SU-DHL-6 (cell line): Measurements from ENCODE around the gene ASB13.

ENCODE experiments used
- H2AFZ ChIP-seq: fragments of 200-600 bp; sonication (generic); 2 replicates; pipeline ENCODE4 v1.6.1; 2014; ENCODE audit warnings: low read depth, mild to moderate bottlenecking, moderate library complexity, mixed read lengths, antibody characterized with exemption, low read length; ENCODE audit not compliant: severe bottlenecking
- H3F3A ChIP-seq: fragments of 200-600 bp; shearing (Covaris generic); 2 replicates; pipeline ENCODE4 v1.6.0; 2016; ENCODE audit warnings: antibody characterized with exemption, mild to moderate bottlenecking; ENCODE audit not compliant: insufficient read depth
- H3K27ac ChIP-seq: fragments of 200-600 bp; sonication (generic); 2 replicates; pipeline ENCODE4 v1.5.1; 2016; ENCODE audit warnings: low read depth, mild to moderate bottlenecking, low read length, moderate library complexity, mixed read lengths
- H3K27me3 ChIP-seq: fragments of 200-600 bp; sonication (generic), shearing (Covaris generic); 2 replicates; pipeline ENCODE4 v1.6.0; 2014; ENCODE audit warnings: mild to moderate bottlenecking, low read length
- H3K36me3 ChIP-seq: fragments of 200-600 bp; sonication (generic); 2 replicates; pipeline ENCODE4 v1.6.1; 2014; ENCODE audit warnings: mild to moderate bottlenecking, low read length, mixed read lengths
- H3K4me2 ChIP-seq: fragments of 300-600, 200-600 bp; shearing (Covaris generic), sonication (generic); 2 replicates; pipeline ENCODE4 v1.6.0; 2014; ENCODE audit warnings: low read length, low read depth, mild to moderate bottlenecking; ENCODE audit not compliant: poor library complexity, severe bottlenecking
- H3K4me3 ChIP-seq: fragments of 200-600 bp; sonication (generic); 2 replicates; pipeline ENCODE4 v1.5.1; 2014; ENCODE audit warnings: antibody characterized with exemption, low read length, mild to moderate bottlenecking, mixed read lengths; ENCODE audit not compliant: insufficient read depth, poor library complexity, severe bottlenecking
- H3K79me2 ChIP-seq: fragments of 200-600 bp; sonication (generic); 2 replicates; pipeline ENCODE4 v1.6.1; 2014; ENCODE audit warnings: mild to moderate bottlenecking, low read length, moderate library complexity; ENCODE audit not compliant: insufficient read depth
- H3K9ac ChIP-seq: fragments of 200-600 bp; sonication (generic); 2 replicates; pipeline ENCODE4 v1.7.0; 2014; ENCODE audit warnings: mild to moderate bottlenecking, low read length
- H3K9me2 ChIP-seq: fragments of 200-600 bp; sonication (generic); replicated peaks from 2 replicates; pipeline ENCODE4 v1.6.1; 2014; ENCODE audit warnings: low read length; ENCODE audit not compliant: insufficient read depth
- H3K9me3 ChIP-seq: fragments of 200-600 bp; sonication (generic); 2 replicates; pipeline ENCODE4 v1.6.1; 2014; ENCODE audit warnings: low read length, mixed read lengths; ENCODE audit not compliant: insufficient read depth
- H4K20me1 ChIP-seq: fragments of 200-600 bp; sonication (generic); 2 replicates; pipeline ENCODE4 v1.6.1; 2014; ENCODE audit warnings: low read depth, mild to moderate bottlenecking, antibody characterized with exemption, low read length, moderate library complexity, mixed read lengths
- CTCF ChIP-seq: fragments of 200-600 bp; sonication (generic); IDR thresholded peaks from one replicate; pipeline ENCODE4 v1.5.1; 2017; ENCODE audit warnings: antibody characterized with exemption, mild to moderate bottlenecking, low read length, moderate library complexity; ENCODE audit not compliant: insufficient read depth, poor library complexity, severe bottlenecking
- EZH2phosphoT487 ChIP-seq: fragments of 200-600 bp; sonication (generic), shearing (Covaris generic); conservative IDR thresholded peaks from 2 replicates; pipeline ENCODE4 v1.6.1; 2018; ENCODE audit warnings: mild to moderate bottlenecking, antibody characterized with exemption, low read length, moderate library complexity, mixed read lengths

The ASB13 gene

DNA sequence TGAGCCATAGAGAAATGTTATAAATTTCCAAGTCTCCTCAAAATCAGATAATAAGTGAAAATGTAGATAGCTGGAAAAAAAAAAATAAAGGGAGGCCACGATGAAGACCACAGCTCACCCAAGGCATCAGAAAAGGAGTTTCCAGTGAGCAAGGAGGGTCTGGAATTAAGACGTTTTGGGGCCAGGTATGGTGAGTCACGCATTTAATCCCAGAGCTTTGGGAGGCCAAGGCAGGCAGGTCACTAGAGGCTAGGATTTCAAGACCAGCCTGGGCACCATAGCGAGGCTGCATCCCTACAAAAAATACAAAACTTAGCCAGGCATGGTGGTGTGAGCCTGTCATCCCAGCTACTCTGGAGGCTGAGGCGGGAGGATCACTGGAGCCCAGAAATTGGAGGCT lies 65.5 kb downstream of the ASB13 start:
- Histone ChIP-seq H3F3A (no peaks in the 10 kb centered on the region), H4K20me1 (no peaks in the 10 kb centered on the region), H3K27me3 (no peaks in the 10 kb centered on the region), H3K27ac (no peak overlapping the region), H3K36me3 (no peaks in the 10 kb centered on the region), H2AFZ (no peak overlapping the region), H3K79me2 (no peaks in the 10 kb centered on the region), H3K9ac (no peak overlapping the region), H3K4me3 (no peak overlapping the region), H3K4me2 (no peak overlapping the region), H3K9me3 (no peaks in the 10 kb centered on the region), H3K9me2 (no peaks in the 10 kb centered on the region)
- TF ChIP-seq EZH2phosphoT487 (no peak), CTCF (no peak)

- H2AFZ ChIP-seq = no peak overlapping the region
- TF ChIP-seq CTCF = no peak
- no peak for TF ChIP-seq EZH2phosphoT487
- H3K4me3 ChIP-seq = no peak overlapping the region
- H3K4me2 ChIP-seq = no peak overlapping the region
- H3K9me3 ChIP-seq = no peaks in the 10 kb centered on the region
- H3K36me3 ChIP-seq = no peaks in the 10 kb centered on the region
- H4K20me1 ChIP-seq = no peaks in the 10 kb centered on the region
- H3F3A ChIP-seq = no peaks in the 10 kb centered on the region
- no peak overlapping the region for H3K9ac ChIP-seq
- no peaks in the 10 kb centered on the region for H3K79me2 ChIP-seq
- no peaks in the 10 kb centered on the region for H3K9me2 ChIP-seq
- H3K27me3 ChIP-seq = no peaks in the 10 kb centered on the region
- H3K27ac ChIP-seq = no peak overlapping the region
These were observed 66.5 kb downstream of the ASB13 start for GRCh38 chr10:5599613-5600520.

DNA sequence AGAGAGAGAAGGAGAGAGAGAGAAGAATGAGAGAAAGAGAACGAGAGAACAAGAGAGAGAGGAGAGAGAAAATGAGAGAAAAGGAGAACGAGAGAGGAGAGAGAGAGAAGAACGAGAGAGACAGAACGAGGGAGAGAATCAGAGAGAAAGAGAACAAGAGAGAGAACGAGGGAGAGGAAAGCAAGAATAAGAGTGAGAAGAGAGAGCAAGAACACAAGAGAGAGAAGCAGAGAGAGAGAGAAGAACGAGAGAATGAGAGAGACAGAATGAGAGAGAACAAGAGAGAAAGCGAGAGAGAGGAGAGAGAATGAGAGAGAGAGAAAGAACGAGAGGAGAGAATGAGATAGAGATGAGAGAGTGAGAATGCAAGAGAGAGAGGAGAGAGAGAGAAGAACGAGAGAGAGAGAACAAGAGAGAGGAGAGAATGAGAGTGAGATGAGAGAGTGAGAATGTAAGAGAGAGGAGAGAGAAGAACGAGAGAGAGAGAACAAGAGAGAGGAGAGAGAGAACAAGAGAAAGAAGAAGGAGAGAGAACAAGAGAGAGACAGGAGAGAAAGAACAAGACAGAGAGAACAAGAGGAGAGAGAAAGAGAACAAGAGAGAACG lies 68.2 kb downstream of the ASB13 start:
- Histone ChIP-seq H3K4me3 (no peak overlapping the region), H3K27me3 (no peaks in the 10 kb centered on the region), H3F3A (no peaks in the 10 kb centered on the region), H2AFZ (peak overlapping the region; percentile 55), H3K36me3 (no peaks in the 10 kb centered on the region), H3K27ac (no peak overlapping the region), H3K9me3 (no peaks in the 10 kb centered on the region), H3K4me2 (no peak overlapping the region), H3K9ac (no peak overlapping the region), H3K79me2 (no peaks in the 10 kb centered on the region), H3K9me2 (no peaks in the 10 kb centered on the region), H4K20me1 (no peaks in the 10 kb centered on the region)
- TF ChIP-seq CTCF (no peak), EZH2phosphoT487 (no peak)
